Measurements from ENCODE around the gene IFRD2. TPM values are rescaled to one million over a fixed set of nuclear protein-coding genes. Genes with fewer than 3 reads are reported as not detected.

IFRD2 gene
- total and polyA plus RNA-seq, 2 of the 8 experiments (the other 6 are each of a cell fraction or from before 2014, with no cell fraction given), result 76.7 to 88.8 TPM

DNA sequence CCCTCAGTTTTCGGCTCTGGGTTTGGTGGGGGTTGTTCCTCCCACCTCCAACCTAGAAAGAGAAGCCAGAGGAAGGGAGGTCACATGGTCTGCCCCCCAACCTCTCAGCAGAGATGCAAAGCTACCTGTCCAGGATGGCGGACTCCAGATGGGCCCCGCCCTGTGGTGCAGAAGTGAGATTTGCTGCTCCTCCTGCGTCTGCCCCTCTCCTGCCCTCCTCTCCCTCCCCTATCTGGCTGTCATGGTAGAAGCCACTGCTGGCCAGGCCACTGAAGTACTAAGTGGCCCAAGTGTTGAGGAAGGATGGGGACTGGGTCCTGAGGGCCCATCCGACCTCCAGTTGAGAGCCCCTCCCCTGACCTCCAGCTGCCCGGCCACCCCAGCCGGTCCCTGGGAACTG is 25.4 kb downstream of the IFRD2 start (continued):
- no peak for TF ChIP-seq KDM5A (IDR thresholded peaks at IDR 0.05; ENCODE audit: low read length)
- TF ChIP-seq PHF8 (conservative IDR thresholded peaks at IDR 0.05; ENCODE audit: low read depth, low read length), result no peak
- no peak for TF ChIP-seq TAF1 (IDR thresholded peaks at IDR 0.05; ENCODE audit: low read depth, low read length)
- no peak for TF ChIP-seq NANOG (IDR thresholded peaks at IDR 0.05; ENCODE audit: insufficient read depth, low read depth, low read length, poor library complexity, severe bottlenecking)
- TF ChIP-seq CHD7 (IDR thresholded peaks at IDR 0.05; ENCODE audit: insufficient replicate concordance, low read length), result no peak

Data from H1 (cell line).